Neuronal stem cell (in vitro differentiated cells): ENCODE data around the gene TMEM200B.

Experiments used
- DNase-seq: peaks from one replicate; pipeline ENCODE4 v3.0.0-alpha.2; 2013; ENCODE audit warnings: low spot score
- H2AFZ ChIP-seq: one replicate; pipeline ENCODE4 v1.6.1; 2013; ENCODE audit warnings: mild to moderate bottlenecking, low read length, inconsistent platforms
- H2AK5ac ChIP-seq: 2 replicates; pipeline ENCODE4 v1.6.1; 2013; ENCODE audit warnings: low read depth, mild to moderate bottlenecking, inconsistent platforms, low read length, moderate library complexity, mixed read lengths
- H2BK120ac ChIP-seq: 2 replicates; pipeline ENCODE4 v1.6.1; 2013; ENCODE audit warnings: low read depth, mild to moderate bottlenecking, inconsistent platforms, low read length, moderate library complexity, mixed read lengths
- H2BK12ac ChIP-seq: one replicate; pipeline ENCODE4 v1.6.1; 2013; ENCODE audit warnings: low read length, inconsistent platforms
- H2BK15ac ChIP-seq: 2 replicates; pipeline ENCODE4 v1.6.1; 2013; ENCODE audit warnings: mild to moderate bottlenecking, low read length, inconsistent platforms, mixed read lengths
- H2BK5ac ChIP-seq: one replicate; pipeline ENCODE4 v1.6.1; 2013; ENCODE audit warnings: inconsistent platforms, mild to moderate bottlenecking, low read length, moderate library complexity
- H3K14ac ChIP-seq: one replicate; pipeline ENCODE4 v1.6.1; 2013; ENCODE audit warnings: low read length, inconsistent platforms
- H3K18ac ChIP-seq: 2 replicates; pipeline ENCODE4 v1.6.1; 2013; ENCODE audit warnings: low read length, inconsistent platforms
- H3K23ac ChIP-seq: 2 replicates; pipeline ENCODE4 v1.6.1; 2013; ENCODE audit warnings: low read depth, mild to moderate bottlenecking, mixed read lengths, low read length, inconsistent platforms; ENCODE audit not compliant: poor library complexity
- H3K27ac ChIP-seq: replicated peaks from 3 replicates; pipeline ENCODE4 v1.5.1; 2013; ENCODE audit warnings: low read length, inconsistent platforms
- H3K27me3 ChIP-seq, 3 experiments: 2 replicates each; pipeline ENCODE4 v1.6.1; 2013; ENCODE audit warnings: low read length in 3 of 3, mild to moderate bottlenecking in 2 of 3, inconsistent platforms in 1 of 3, low read depth in 1 of 3, mixed read lengths in 1 of 3, moderate library complexity in 1 of 3; ENCODE audit not compliant: control insufficient read depth in 3 of 3, insufficient read depth in 3 of 3
- H3K36me3 ChIP-seq, 2 donors: replicated peaks in 1 of 2; 2 replicates each; pipeline ENCODE4 v1.6.1; 2013; ENCODE audit warnings: low read length in 2 of 2; ENCODE audit not compliant: control insufficient read depth in 2 of 2, insufficient read depth in 2 of 2
- H3K4ac ChIP-seq: 2 replicates; pipeline ENCODE4 v1.6.1; 2013; ENCODE audit warnings: inconsistent platforms, mild to moderate bottlenecking, low read length, moderate library complexity
- H3K4me1 ChIP-seq, 2 donors: 1 replicate in 1 of 2; 2 replicates in 1 of 2; pipeline ENCODE4 v1.6.1; 2013; ENCODE audit warnings: low read length in 2 of 2, low read depth in 1 of 2; ENCODE audit not compliant: control insufficient read depth in 2 of 2, insufficient read depth in 1 of 2
- H3K4me2 ChIP-seq: one replicate; pipeline ENCODE4 v1.6.1; 2013; ENCODE audit warnings: mild to moderate bottlenecking, low read length, inconsistent platforms; ENCODE audit not compliant: insufficient read depth, poor library complexity, severe bottlenecking
- H3K4me3 ChIP-seq, 2 donors: 2 replicates each; pipeline ENCODE4 v1.5.1; 2013; ENCODE audit warnings: low read length in 2 of 2, mild to moderate bottlenecking in 2 of 2, inconsistent platforms in 1 of 2, moderate library complexity in 1 of 2
- H3K79me1 ChIP-seq: one replicate; pipeline ENCODE4 v1.6.1; 2013; ENCODE audit warnings: low read depth, mild to moderate bottlenecking, inconsistent platforms, low read length, moderate library complexity
- H3K9ac ChIP-seq: one replicate; pipeline ENCODE4 v1.6.1; 2013; ENCODE audit warnings: mild to moderate bottlenecking, low read depth, low read length, inconsistent platforms; ENCODE audit not compliant: poor library complexity
- H3K9me3 ChIP-seq, 2 donors: replicated peaks in 1 of 2; 2 replicates each; pipeline versions ENCODE3 to v1.6.1; 2013; ENCODE audit warnings: low read length in 2 of 2, mild to moderate bottlenecking in 2 of 2, inconsistent platforms in 1 of 2, low read depth in 1 of 2, mixed read lengths in 1 of 2, moderate library complexity in 1 of 2; ENCODE audit not compliant: control insufficient read depth in 2 of 2, insufficient read depth in 1 of 2
- H4K8ac ChIP-seq: one replicate; pipeline ENCODE4 v1.6.1; 2013; ENCODE audit warnings: low read depth, mild to moderate bottlenecking, inconsistent platforms, low read length, moderate library complexity
- H4K91ac ChIP-seq: one replicate; pipeline ENCODE4 v1.6.1; 2013; ENCODE audit warnings: low read length, low read depth, mild to moderate bottlenecking, inconsistent platforms; ENCODE audit not compliant: poor library complexity
- WGBS, 2 donors: extraction: QIAGEN DNeasy Blood & Tissue Kit; methylation state at CpG; one replicate each; pipeline ENCODE4 v1.1.7; 2013; ENCODE audit warnings: missing lambda C conversion rate in 2 of 2, mixed read lengths in 1 of 2; ENCODE audit not compliant: insufficient read length in 2 of 2, insufficient replicate concordance in 1 of 2; ENCODE audit errors: extremely low coverage in 2 of 2; 5-methylcytosine and 5-hydroxymethylcytosine counted together

TMEM200B gene

GRCh38 chr1:29100487-29100886 is 23.2 kb downstream of the TMEM200B start:
- Histone ChIP-seq H3K36me3 (peaks cover 10 to 77% of the 10 kb centered on the region in 2 donors), H3K9me3 (no peaks in the 10 kb centered on the region), H2BK120ac (no peak overlapping the region), H4K91ac (no peak overlapping the region), H3K79me1 (peaks cover 1% of the 10 kb centered on the region), H3K27me3 (no peaks in the 10 kb centered on the region), H3K14ac (no peak overlapping the region), H3K23ac (no peak overlapping the region), H2AFZ (no peak overlapping the region), H3K4me1 (peaks cover 0 to 10% of the 10 kb centered on the region in 2 donors), H3K9ac (no peak overlapping the region), H2BK12ac (no peak overlapping the region), H2BK15ac (no peak overlapping the region), H2BK5ac (no peak overlapping the region), H3K18ac (no peak overlapping the region), H4K8ac (no peak overlapping the region), H3K4me3 (no peak overlapping the region), H2AK5ac (no peak overlapping the region), H3K4me2 (no peak overlapping the region), H3K27ac (no peak overlapping the region), H3K4ac (no peak overlapping the region)
- DNase-seq = no peak
- WGBS, 2 donors = no CpG with 5 or more reads among the region's 1 CpG

GRCh38 chr1:29099286-29099685 is 24.4 kb downstream of the TMEM200B start:
- no peak overlapping the region for H4K91ac ChIP-seq
- no peaks in the 10 kb centered on the region for H3K9me3 ChIP-seq
- H2BK15ac ChIP-seq = no peak overlapping the region
- peaks cover 5 to 82% of the 10 kb centered on the region in 2 donors for H3K36me3 ChIP-seq
- no peak overlapping the region for H3K4me2 ChIP-seq
- H3K9ac ChIP-seq = no peak overlapping the region
- peaks cover 0 to 10% of the 10 kb centered on the region in 2 donors for H3K4me1 ChIP-seq
- no peak overlapping the region for H3K18ac ChIP-seq
- no peak overlapping the region for H3K4ac ChIP-seq
- DNase-seq = no peak
- H3K27ac ChIP-seq = no peak overlapping the region
- no peaks in the 10 kb centered on the region for H3K27me3 ChIP-seq
- no CpG with 5 or more reads among the region's 4 CpGs for WGBS, 2 donors
- no peak overlapping the region for H2AK5ac ChIP-seq
- H2BK12ac ChIP-seq = no peak overlapping the region
- no peak overlapping the region for H3K23ac ChIP-seq
- peaks cover under 1% of the 10 kb centered on the region for H3K79me1 ChIP-seq
- no peak overlapping the region for H2BK5ac ChIP-seq
- H2AFZ ChIP-seq = no peak overlapping the region
- H2BK120ac ChIP-seq = no peak overlapping the region
- no peak overlapping the region for H3K4me3 ChIP-seq
- H3K14ac ChIP-seq = no peak overlapping the region
- no peak overlapping the region for H4K8ac ChIP-seq

DNA sequence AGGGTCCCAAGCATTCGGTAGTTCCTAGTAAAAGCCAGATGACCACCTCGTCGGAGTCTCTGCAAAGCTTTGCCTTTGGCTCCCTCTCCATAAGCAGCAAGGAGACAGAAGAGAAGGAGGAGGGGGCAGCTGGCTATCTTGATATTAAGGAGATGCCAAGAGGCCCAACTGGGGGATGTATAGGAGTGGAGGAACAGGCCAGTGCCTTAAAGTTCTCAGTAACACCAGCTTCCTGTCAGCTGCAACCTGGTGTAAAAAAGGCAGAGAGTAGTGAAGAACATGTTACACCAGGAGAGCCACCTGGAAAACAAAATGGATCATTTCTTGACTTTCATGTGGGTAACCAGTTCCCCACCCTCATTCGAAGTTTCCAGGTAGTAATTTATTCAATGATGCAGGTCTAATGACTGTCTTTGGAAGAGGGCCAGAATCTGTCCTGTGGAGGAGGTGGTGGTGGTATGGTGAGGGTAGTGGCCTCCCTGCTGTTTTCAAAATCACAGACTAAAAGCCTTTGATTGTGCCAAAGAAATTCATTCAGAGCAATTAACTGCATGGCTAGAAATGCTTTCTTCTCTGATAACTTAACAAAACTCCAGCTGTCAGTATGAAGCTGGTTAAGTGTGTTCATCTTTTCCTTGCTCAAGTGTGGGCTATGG is 27.3 kb downstream of the TMEM200B start:
- no peak overlapping the region for H3K14ac ChIP-seq
- no peak overlapping the region for H3K18ac ChIP-seq
- no peaks in the 10 kb centered on the region for H3K79me1 ChIP-seq
- no peak overlapping the region for H3K23ac ChIP-seq
- no peaks in the 10 kb centered on the region for H3K27me3 ChIP-seq
- H3K4ac ChIP-seq = no peak overlapping the region
- H3K4me2 ChIP-seq = no peak overlapping the region
- no peak overlapping the region for H3K27ac ChIP-seq
- no peak overlapping the region for H2BK5ac ChIP-seq
- no peak overlapping the region for H3K4me3 ChIP-seq
- no peak overlapping the region for H2BK12ac ChIP-seq
- peaks cover 7 to 85% of the 10 kb centered on the region in 2 donors for H3K36me3 ChIP-seq
- WGBS, 2 donors = no CpG with 5 or more reads among the region's 4 CpGs
- no peak for DNase-seq
- H4K91ac ChIP-seq = no peak overlapping the region
- no peak overlapping the region for H2AFZ ChIP-seq
- no peak overlapping the region for H2AK5ac ChIP-seq
- H2BK15ac ChIP-seq = no peak overlapping the region
- H3K9me3 ChIP-seq = peaks cover 0 to 4% of the 10 kb centered on the region in 2 donors
- H3K4me1 ChIP-seq = peaks cover 0 to 10% of the 10 kb centered on the region in 2 donors
- H4K8ac ChIP-seq = no peak overlapping the region
- H3K9ac ChIP-seq = no peak overlapping the region
- H2BK120ac ChIP-seq = no peak overlapping the region

GRCh38 chr1:29094954-29095353 is 28.7 kb downstream of the TMEM200B start:
- Histone ChIP-seq H3K79me1 (no peaks in the 10 kb centered on the region), H3K4me3 (no peak overlapping the region), H2AFZ (no peak overlapping the region), H3K18ac (no peak overlapping the region), H4K91ac (no peak overlapping the region), H3K27me3 (no peaks in the 10 kb centered on the region), H3K23ac (no peak overlapping the region), H2BK15ac (no peak overlapping the region), H3K9ac (no peak overlapping the region), H3K4me2 (no peak overlapping the region), H3K27ac (no peak overlapping the region), H3K4me1 (peaks cover 0 to 10% of the 10 kb centered on the region in 2 donors), H3K14ac (no peak overlapping the region), H2BK12ac (no peak overlapping the region), H3K9me3 (peaks cover 0 to 4% of the 10 kb centered on the region in 2 donors), H2BK120ac (no peak overlapping the region), H2AK5ac (no peak overlapping the region), H3K36me3 (peaks cover 7 to 77% of the 10 kb centered on the region in 2 donors), H4K8ac (no peak overlapping the region), H2BK5ac (no peak overlapping the region), H3K4ac (no peak overlapping the region)
- no peak for DNase-seq
- WGBS, 2 donors = no CpG with 5 or more reads among the region's 1 CpG
